ENCODE measurements around the gene PRKAR1B. TPM values are rescaled to one million over a fixed set of nuclear protein-coding genes. Genes with fewer than 3 reads are reported as not detected.

The PRKAR1B gene
- total and polyA plus RNA-seq, 10 of the 15 experiments (the other 5 are each of a cell fraction or from before 2014, with no cell fraction given) = 1.4 to 45.6 (median 19.3) TPM

GRCh38 chr7:523347-524336 is 203.4 kb downstream of the PRKAR1B start:
- Histone ChIP-seq H4K20me1 (ENCODE audit: control insufficient read depth, insufficient read depth) (no peaks in the 10 kb centered on the region), H3K9ac (ENCODE audit: control insufficient read depth, insufficient read depth, low read length) (no peak overlapping the region), H2AFZ (ENCODE audit: control insufficient read depth, low read depth, low read length) (no peak overlapping the region), H3K27me3 (replicated peaks in 1 of 2; ENCODE audit: control insufficient read depth in 2 of 2, insufficient read depth in 2 of 2, low read length in 1 of 2) (peaks cover 2 to 3% of the 10 kb centered on the region in 2 experiments), H3K27ac (ENCODE audit: control insufficient read depth, insufficient read depth) (no peak overlapping the region), H3K9me3 (replicated peaks; ENCODE audit: control insufficient read depth, insufficient read depth, low read length) (no peaks in the 10 kb centered on the region; the same call in 2 of the 3 replicates), H3K4me2 (ENCODE audit: control insufficient read depth, insufficient read depth) (no peak overlapping the region), H3K4me1 (ENCODE audit: control insufficient read depth, insufficient read depth, low read length) (peaks cover 16% of the 10 kb centered on the region), H3K4me3 (no peak overlapping the region), H3K36me3 (ENCODE audit: control insufficient read depth in 2 of 2, insufficient read depth in 2 of 2, low read length in 1 of 2) (no peaks in the 10 kb centered on the region), H3K79me2 (ENCODE audit: control insufficient read depth, insufficient read depth, low read length) (no peaks in the 10 kb centered on the region)
- FAIRE-seq = no peak
- ATAC-seq = no peak
- SMC1A ChIA-PET (ENCODE audit: uncharacterized antibody, unreplicated experiment) = no interaction called here
- TF ChIP-seq IKZF2 (IDR thresholded peaks at IDR 0.05) (no peak), ATF2 (IDR thresholded peaks at IDR 0.05; ENCODE audit: low read length) (no peak), TARDBP (IDR thresholded peaks at IDR 0.05; ENCODE audit: borderline replicate concordance) (no peak), YBX1 (IDR thresholded peaks at IDR 0.05) (no peak), FOXK2 (IDR thresholded peaks at IDR 0.05) (no peak), TCF3 (IDR thresholded peaks at IDR 0.05; ENCODE audit: borderline replicate concordance, insufficient read depth, low read depth, low read length) (no peak), MYC (IDR thresholded peaks at IDR 0.05; ENCODE audit: insufficient read depth, insufficient read length, insufficient replicate concordance, low read length, severe bottlenecking) (no peak), RELA (IDR thresholded peaks at IDR 0.05; ENCODE audit: borderline replicate concordance, partially characterized antibody) (no peak), STAT1 (conservative IDR thresholded peaks at IDR 0.05) (no peak), RAD21 (IDR thresholded peaks at IDR 0.05; ENCODE audit: insufficient read depth, low read depth, low read length) (no peak), EED (IDR thresholded peaks at IDR 0.05; ENCODE audit: low read depth) (no peak), HDAC2 (IDR thresholded peaks at IDR 0.05) (no peak), CREM (IDR thresholded peaks at IDR 0.05; ENCODE audit: low read depth) (no peak), EZH2 (IDR thresholded peaks at IDR 0.05; ENCODE audit: borderline replicate concordance, control insufficient read depth, low read depth, low read length) (no peak), SP1 (IDR thresholded peaks at IDR 0.05; ENCODE audit: low read depth, low read length) (no peak), JUND (IDR thresholded peaks at IDR 0.05; ENCODE audit: low read depth, low read length) (no peak), POLR2AphosphoS2 (IDR thresholded peaks at IDR 0.05; ENCODE audit: low read depth, low read length) (no peak)
- BruUV-seq (replicated peaks) = no TSS peak
- POLR2A ChIA-PET = no interaction called here
- intact Hi-C loops (cut with micrococcal nuclease; ENCODE audit: unreplicated experiment) (loop anchor here (10.0 kb wide), 2 partner anchors 199 to 351 kb away; partner anchors contain the start of gene GET4), in situ Hi-C loops (cut with MboI) (loop anchor here (5.0 kb wide), 1 partner anchor 64 kb away; no protein-coding TSS in a partner anchor)
- DNase-seq (ENCODE audit: low read depth, low spot score) = no peak
- RAD21 ChIA-PET (ENCODE audit: unreplicated experiment) = interaction anchor here (1.4 kb wide), 1 partner anchor 79 kb away, joined by 3 read pairs; no protein-coding TSS in a partner anchor
- 72% methylated on average over 27 of the region's 28 CpGs for WGBS (ENCODE audit: insufficient coverage, insufficient replicate concordance, low lambda C conversion rate, missing lambda C conversion rate)
- CTCF ChIA-PET = no interaction called here

All from GM12878 (cell line).